HEK293 (cell line): ENCODE data around the gene BATF3.

Experiments
- CTCF ChIA-PET: fragments of 350-600 bp; formaldehyde crosslinking; extraction: SDS; loops from one replicate; lab custom pipeline; 2021; ENCODE audit warnings: antibody characterized with exemption; lab: Yijun Ruan, JAX
- POLR2A ChIA-PET: fragments of 300-600 bp; formaldehyde crosslinking; extraction: SDS; loops from one replicate; lab custom pipeline; 2020; ENCODE audit warnings: antibody characterized with exemption, inconsistent platforms; lab: Yijun Ruan, JAX
- H3K27ac ChIP-seq: fragments of 200-500 bp; sonication (Bioruptor generic); 2 replicates; pipeline ENCODE4 v1.5.1; 2014; ENCODE audit warnings: low read depth, low read length, control low read depth, inconsistent platforms; ENCODE audit errors: extremely low read depth
- H3K36me3 ChIP-seq, 2 experiments: fragments of 200-500 bp in 1 of 2; sonication (Bioruptor generic) in 1 of 2; 1 replicate in 1 of 2; 2 replicates in 1 of 2; pipeline ENCODE4 v1.5.1; 2014 to 2017; ENCODE audit warnings: inconsistent platforms in 2 of 2, low read length in 2 of 2; ENCODE audit not compliant: control insufficient read depth in 2 of 2, insufficient read depth in 1 of 2
- H3K4me1 ChIP-seq: fragments of 200-500 bp; sonication (Bioruptor generic); 2 replicates; pipeline ENCODE4 v1.5.1; 2014; ENCODE audit warnings: mild to moderate bottlenecking, low read length, inconsistent platforms; ENCODE audit not compliant: control insufficient read depth, insufficient read depth
- H3K4me3 ChIP-seq: 2 replicates; pipeline ENCODE4 v1.5.1; 2011; ENCODE audit warnings: low read depth, mild to moderate bottlenecking, control low read depth, low read length, moderate library complexity
- H3K9me3 ChIP-seq: fragments of 200-500 bp; sonication (Bioruptor generic); 2 replicates; pipeline ENCODE4 v1.5.1; 2014; ENCODE audit warnings: low read depth, low read length, inconsistent platforms; ENCODE audit not compliant: control insufficient read depth, insufficient read depth
- BCL6B ChIP-seq: fragments of 450-650 bp; formaldehyde crosslinking; IDR thresholded peaks from 2 replicates; pipeline ENCODE4 v1.5.1; 2017; ENCODE audit warnings: missing biosample characterization, missing genetic modification characterization
- GLI4 ChIP-seq: fragments of 450-650 bp; formaldehyde crosslinking; IDR thresholded peaks from 2 replicates; pipeline ENCODE4 v1.5.1; 2016; ENCODE audit warnings: missing biosample characterization, missing genetic modification characterization
- HOXC10 ChIP-seq: sonication (generic); formaldehyde crosslinking; IDR thresholded peaks from 2 replicates; pipeline ENCODE4 v1.8.1; 2023; ENCODE audit warnings: mild to moderate bottlenecking, missing genetic modification reagents
- INSM2 ChIP-seq: fragments of 450-650 bp; formaldehyde crosslinking; IDR thresholded peaks from 2 replicates; pipeline ENCODE4 v1.5.1; 2016; ENCODE audit warnings: missing biosample characterization, missing genetic modification characterization
- KLF10 ChIP-seq: fragments of 450-650 bp; IDR thresholded peaks from 2 replicates; pipeline ENCODE4 v1.5.1; 2018; ENCODE audit warnings: missing biosample characterization, mild to moderate bottlenecking, missing genetic modification characterization
- ZNF10 ChIP-seq: fragments of 450-650 bp; formaldehyde crosslinking; IDR thresholded peaks from 2 replicates; pipeline ENCODE4 v1.5.1; 2017; ENCODE audit warnings: missing biosample characterization, missing genetic modification characterization
- ZNF24 ChIP-seq: fragments of 450-650 bp; formaldehyde crosslinking; IDR thresholded peaks from 2 replicates; pipeline ENCODE4 v1.5.1; 2016; ENCODE audit warnings: missing biosample characterization, missing genetic modification characterization
- ZNF280C ChIP-seq: fragments of 450-650 bp; formaldehyde crosslinking; IDR thresholded peaks from 2 replicates; pipeline ENCODE4 v1.5.1; 2016; ENCODE audit warnings: missing biosample characterization, missing genetic modification characterization
- ZNF324 ChIP-seq: fragments of 450-650 bp; formaldehyde crosslinking; IDR thresholded peaks from 2 replicates; pipeline ENCODE4 v1.5.1; 2016; ENCODE audit warnings: missing biosample characterization, missing genetic modification characterization
- ZNF362 ChIP-seq: fragments of 450-650 bp; formaldehyde crosslinking; IDR thresholded peaks from 2 replicates; pipeline ENCODE4 v1.5.1; 2016; ENCODE audit warnings: missing biosample characterization, missing genetic modification characterization
- ZNF404 ChIP-seq: fragments of 450-650 bp; formaldehyde crosslinking; IDR thresholded peaks from 2 replicates; pipeline ENCODE4 v1.5.1; 2017; ENCODE audit warnings: missing biosample characterization, missing genetic modification characterization
- ZNF510 ChIP-seq: fragments of 450-650 bp; formaldehyde crosslinking; IDR thresholded peaks from 2 replicates; pipeline ENCODE4 v1.5.1; 2018; ENCODE audit warnings: mild to moderate bottlenecking, missing genetic modification characterization, missing biosample characterization; ENCODE audit not compliant: insufficient replicate concordance
- ZNF513 ChIP-seq: fragments of 450-650 bp; IDR thresholded peaks from 2 replicates; pipeline ENCODE4 v1.5.1; 2018; ENCODE audit warnings: missing biosample characterization, missing genetic modification characterization
- ZNF518A ChIP-seq: fragments of 450-650 bp; formaldehyde crosslinking; conservative IDR thresholded peaks from 2 replicates; pipeline ENCODE4 v1.5.1; 2016; ENCODE audit warnings: low read depth, missing biosample characterization, missing genetic modification characterization
- ZNF555 ChIP-seq: fragments of 450-650 bp; formaldehyde crosslinking; conservative IDR thresholded peaks from 2 replicates; pipeline ENCODE4 v1.5.1; 2017; ENCODE audit warnings: missing biosample characterization, mild to moderate bottlenecking, missing genetic modification characterization, inconsistent platforms
- ZNF596 ChIP-seq: fragments of 450-650 bp; IDR thresholded peaks from 2 replicates; pipeline ENCODE4 v1.5.0; 2018; ENCODE audit warnings: missing biosample characterization, mild to moderate bottlenecking, missing genetic modification characterization, moderate library complexity
- ZNF658 ChIP-seq: fragments of 450-650 bp; formaldehyde crosslinking; IDR thresholded peaks from 2 replicates; pipeline ENCODE4; 2016; ENCODE audit warnings: missing biosample characterization, missing genetic modification characterization
- ZNF692 ChIP-seq: fragments of 450-650 bp; formaldehyde crosslinking; IDR thresholded peaks from 2 replicates; pipeline ENCODE4 v1.5.1; 2016; ENCODE audit warnings: missing biosample characterization, missing genetic modification characterization
- ZNF792 ChIP-seq: fragments of 450-650 bp; formaldehyde crosslinking; IDR thresholded peaks from 2 replicates; pipeline ENCODE4 v1.5.1; 2016; ENCODE audit warnings: missing biosample characterization, missing genetic modification characterization
- ZSCAN18 ChIP-seq: fragments of 450-650 bp; formaldehyde crosslinking; IDR thresholded peaks from 2 replicates; pipeline ENCODE4 v1.5.1; 2016; ENCODE audit warnings: missing biosample characterization, missing genetic modification characterization

Gene BATF3

GRCh38 chr1:212648431-212648830 is 51.2 kb downstream of the BATF3 start:
- CTCF ChIA-PET = interaction anchor here (1.0 to 1.4 kb wide), 4 partner anchors 17 to 172 kb away, joined by 4 to 7 read pairs (median 6); no protein-coding TSS in a partner anchor
- TF ChIP-seq ZNF518A (tag by site-specific recombination) (no peak), ZNF692 (tag by site-specific recombination) (no peak), ZNF596 (no peak), ZNF555 (tag by site-specific recombination) (no peak), ZNF510 (no peak), GLI4 (tag by site-specific recombination) (no peak), ZNF280C (tag by site-specific recombination) (no peak), BCL6B (tag by site-specific recombination) (no peak), KLF10 (tag by site-specific recombination) (no peak), ZSCAN18 (no peak), INSM2 (tag by site-specific recombination) (no peak), ZNF658 (tag by site-specific recombination) (no peak), ZNF324 (no peak), ZNF24 (no peak), ZNF513 (no peak), HOXC10 (CRISPR knock-in tag) (no peak), ZNF404 (tag by site-specific recombination) (no peak), ZNF792 (tag by site-specific recombination) (no peak), ZNF362 (tag by site-specific recombination) (no peak), ZNF10 (no peak)
- POLR2A ChIA-PET = interaction anchor here (1.2 kb wide), 1 partner anchor 54 kb away, joined by 3 read pairs; no protein-coding TSS in a partner anchor

More at GRCh38 chr1:212648431-212648830, 51.2 kb downstream of the BATF3 start:
- Histone ChIP-seq H3K4me3 (no peak overlapping the region), H3K36me3 (no peaks in the 10 kb centered on the region), H3K27ac (no peak overlapping the region), H3K4me1 (no peaks in the 10 kb centered on the region), H3K9me3 (no peaks in the 10 kb centered on the region)
